Ureter (tissue), 1 donor: ENCODE data around the gene COL4A2. TPM values are rescaled to one million over a fixed set of nuclear protein-coding genes. Genes with fewer than 3 reads are reported as not detected.

Source experiments
- DNase-seq: peaks from one replicate; pipeline ENCODE4 v3.0.0-alpha.2; 2020; ENCODE audit warnings: low spot score
- total RNA-seq: library from RNA; stranded (reverse); gene quantifications from one replicate; pipeline ENCODE4 v1.2.4, GENCODE V29; 2023
- donor health status: DM: yes; HTN: yes; CAD: no.

The COL4A2 gene
- total RNA-seq, 1 donor from 2014 or later: 227 TPM

- no peak for DNase-seq
Measured at GRCh38 chr13:110339975-110340550, 33.0 kb downstream of the COL4A2 start.

- DNase-seq: peak; percentile 89
Measured at GRCh38 chr13:110340812-110341444, 33.8 kb downstream of the COL4A2 start.

GRCh38 chr13:110341445-110342244 lies 34.6 kb downstream of the COL4A2 start:
- DNase-seq: no peak

GRCh38 chr13:110342474-110342873 lies 35.4 kb downstream of the COL4A2 start:
- no peak for DNase-seq

GRCh38 chr13:110343241-110343865 lies 36.3 kb downstream of the COL4A2 start:
- no peak for DNase-seq

- no peak for DNase-seq
Measured at GRCh38 chr13:110344320-110344719, 37.2 kb downstream of the COL4A2 start.

GRCh38 chr13:110345266-110345665 lies 38.2 kb downstream of the COL4A2 start:
- no peak for DNase-seq

- DNase-seq: no peak
Measured at GRCh38 chr13:110345701-110346100, 38.6 kb downstream of the COL4A2 start.

GRCh38 chr13:110346661-110347067 lies 39.6 kb downstream of the COL4A2 start:
- DNase-seq: no peak

GRCh38 chr13:110347088-110347487 lies 40.0 kb downstream of the COL4A2 start:
- no peak for DNase-seq

- DNase-seq: no peak
Measured at GRCh38 chr13:110347535-110348308, 40.6 kb downstream of the COL4A2 start.

- DNase-seq: no peak
Measured at GRCh38 chr13:110348309-110349105, 41.4 kb downstream of the COL4A2 start.

GRCh38 chr13:110349239-110349638 lies 42.2 kb downstream of the COL4A2 start:
- no peak for DNase-seq

- DNase-seq: no peak
Measured at GRCh38 chr13:110350049-110350448, 43.0 kb downstream of the COL4A2 start.

- DNase-seq: no peak
Measured at GRCh38 chr13:110350509-110350908, 43.4 kb downstream of the COL4A2 start.

GRCh38 chr13:110351636-110352420 lies 44.7 kb downstream of the COL4A2 start:
- DNase-seq: no peak

- DNase-seq: no peak
Measured at GRCh38 chr13:110352735-110353134, 45.7 kb downstream of the COL4A2 start.

- DNase-seq: no peak
Measured at GRCh38 chr13:110353339-110353977, 46.4 kb downstream of the COL4A2 start.

- DNase-seq: no peak
Measured at GRCh38 chr13:110354123-110354627, 47.1 kb downstream of the COL4A2 start.
